ENCODE data around the gene CYBRD1.
"Not testable (repeated sequence)": the region's sequence is repeated elsewhere in the genome, so short reads cannot be mapped to it uniquely, and the experiment has no call there.

The CYBRD1 gene

GRCh38 chr2:171516793-171517192 is 5.5 kb upstream of the CYBRD1 start:
- DNase-seq, result no peak

GRCh38 chr2:171520471-171520870 is 1.8 kb upstream of the CYBRD1 start:
- DNase-seq, result no peak

- DNase-seq, result peak in 1 of 2 experiments; percentile 44
Observed at GRCh38 chr2:171521361-171522051, 768 bp upstream of the CYBRD1 start.

- peak in 1 of 2 experiments; percentile 13 for DNase-seq
Observed at GRCh38 chr2:171522788-171523087, 464 bp downstream of the CYBRD1 start.

- peak; percentile 84 to 87 for DNase-seq
Observed at GRCh38 chr2:171523088-171524017, 1.1 kb downstream of the CYBRD1 start.

- DNase-seq, result peak; percentile 30 to 59
Observed at GRCh38 chr2:171524018-171524401, 1.7 kb downstream of the CYBRD1 start.

GRCh38 chr2:171529914-171530313 is 7.6 kb downstream of the CYBRD1 start:
- DNase-seq, result peak in 1 of 2 experiments; percentile 4

GRCh38 chr2:171530378-171530777 is 8.1 kb downstream of the CYBRD1 start:
- no peak for DNase-seq

- not testable (repeated sequence) for DNase-seq
Observed at GRCh38 chr2:171530859-171531258, 8.6 kb downstream of the CYBRD1 start.

- DNase-seq, result no peak
Observed at GRCh38 chr2:171531291-171531690, 9.0 kb downstream of the CYBRD1 start.

GRCh38 chr2:171531836-171532450 is 9.7 kb downstream of the CYBRD1 start:
- no peak for DNase-seq

- no peak for DNase-seq
Observed at GRCh38 chr2:171533331-171533730, 11.1 kb downstream of the CYBRD1 start.

GRCh38 chr2:171535528-171535927 is 13.3 kb downstream of the CYBRD1 start:
- not testable (repeated sequence) for DNase-seq

- DNase-seq, result no peak
Observed at GRCh38 chr2:171540437-171540836, 18.2 kb downstream of the CYBRD1 start.

GRCh38 chr2:171541202-171541887 is 19.1 kb downstream of the CYBRD1 start:
- DNase-seq, result peak in 1 of 2 experiments; percentile 4

GRCh38 chr2:171545086-171545485 is 22.8 kb downstream of the CYBRD1 start:
- DNase-seq, result no peak

- peak; percentile 31 to 51 for DNase-seq
Observed at GRCh38 chr2:171547256-171547655, 25.0 kb downstream of the CYBRD1 start.

- DNase-seq, result no peak
Observed at GRCh38 chr2:171547720-171548119, 25.4 kb downstream of the CYBRD1 start.

- no peak for DNase-seq
Observed at GRCh38 chr2:171550613-171551012, 28.3 kb downstream of the CYBRD1 start.

- DNase-seq, result no peak
Observed at GRCh38 chr2:171551836-171552235, 29.6 kb downstream of the CYBRD1 start.

- no peak for DNase-seq
Observed at GRCh38 chr2:171553236-171553635, 31.0 kb downstream of the CYBRD1 start.

GRCh38 chr2:171553858-171554257 is 31.6 kb downstream of the CYBRD1 start:
- DNase-seq, result no peak

- no peak for DNase-seq
Observed at GRCh38 chr2:171554991-171555615, 32.8 kb downstream of the CYBRD1 start.
